HG02798 (cell line): Measurements from ENCODE around the gene RAP2A.

Experiments
- ATAC-seq: cut with Tn5 transposase; IDR thresholded peaks from one replicate; pipeline ENCODE4 v1.9.1; 2021; ENCODE audit warnings: mild to moderate bottlenecking; ENCODE audit not compliant: unreplicated experiment, poor library complexity

The RAP2A gene

DNA sequence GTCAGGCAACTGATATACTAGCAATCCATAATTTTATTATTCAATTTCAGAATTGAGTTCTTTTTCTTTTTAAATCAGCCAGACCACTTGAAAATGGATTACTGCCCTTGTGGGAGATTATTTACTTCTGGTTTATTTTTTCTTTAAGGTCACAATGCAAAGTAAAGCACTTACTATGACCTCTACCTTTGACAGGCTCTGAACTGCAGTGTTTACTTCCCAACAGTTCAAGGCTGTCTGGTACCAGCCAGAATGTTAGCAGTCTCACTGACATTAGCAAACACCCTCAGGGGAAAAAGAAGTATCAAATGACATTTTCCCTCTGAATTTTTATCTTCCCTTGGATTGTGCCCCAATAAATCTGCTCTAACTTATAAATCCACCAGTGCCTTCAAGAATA, 57.5 kb downstream of the RAP2A start:
- ATAC-seq, result no peak

DNA sequence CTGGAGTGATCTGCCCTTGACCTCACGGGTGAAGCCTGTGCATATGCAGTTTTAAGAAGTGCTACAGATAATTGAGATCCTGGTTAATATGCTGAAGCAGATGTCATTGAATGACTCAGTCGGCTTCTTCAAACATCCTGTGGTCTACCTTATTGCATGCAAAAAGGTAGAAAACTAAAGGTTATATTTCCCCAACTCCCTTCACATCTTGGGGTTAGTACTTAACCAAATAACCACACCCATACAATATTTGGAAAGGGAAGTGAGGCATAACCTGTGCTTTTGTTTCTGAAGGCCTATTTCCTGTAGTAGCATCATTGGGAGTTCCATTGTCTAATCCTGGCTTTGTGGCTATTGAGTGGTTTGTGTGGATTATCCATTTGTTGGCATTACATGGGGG, 58.3 kb downstream of the RAP2A start:
- no peak for ATAC-seq

DNA sequence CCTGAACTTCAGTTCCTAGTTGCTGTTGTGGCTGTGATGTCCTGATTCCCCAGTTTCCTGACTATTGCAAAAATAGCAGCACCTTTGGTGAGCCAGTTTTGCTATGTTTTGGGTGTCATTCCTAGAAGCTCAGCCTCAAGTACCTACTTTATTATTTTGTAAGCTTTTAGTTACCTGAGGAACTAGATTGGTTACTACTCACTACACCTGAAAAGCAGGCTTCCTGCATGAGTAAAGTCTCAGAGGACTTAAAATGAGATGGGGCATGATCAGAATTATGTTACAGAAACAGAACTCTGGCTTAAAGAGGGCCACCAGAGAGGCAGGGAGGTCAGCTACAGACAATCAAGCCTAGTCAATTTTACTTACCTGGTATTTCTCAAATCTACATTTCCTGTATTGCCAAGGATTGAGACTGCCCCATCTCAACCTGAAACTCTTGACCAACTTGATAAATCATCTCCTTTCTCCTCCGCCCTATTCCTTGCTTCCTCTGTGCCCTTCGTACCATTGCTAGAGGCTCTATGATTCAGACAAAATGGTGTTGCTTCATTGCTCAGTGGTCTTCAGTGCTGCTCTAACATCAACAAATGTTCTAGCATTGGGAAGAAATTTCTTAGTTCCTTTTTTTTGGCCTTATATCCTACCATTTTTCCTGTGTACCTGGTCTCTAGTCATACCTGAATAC, 58.9 kb downstream of the RAP2A start:
- ATAC-seq, result no peak

DNA sequence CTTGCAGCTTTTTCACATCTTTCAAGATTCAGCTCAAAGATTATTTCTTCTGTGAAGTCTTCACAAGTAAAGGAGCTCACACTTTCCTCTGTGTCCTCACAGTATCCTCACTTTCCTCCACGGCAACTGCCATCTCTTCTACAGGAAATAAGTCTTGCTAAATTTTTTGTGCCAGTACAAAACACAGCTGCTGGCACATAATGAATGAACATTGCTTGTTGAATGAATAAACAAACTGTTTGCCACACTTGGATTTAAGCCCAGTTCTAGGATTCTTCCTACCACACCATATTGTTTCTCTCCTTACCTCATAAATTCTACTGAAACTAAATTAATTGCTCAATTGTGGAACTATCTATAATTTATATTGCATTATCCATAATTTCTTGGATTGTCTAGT, 59.5 kb downstream of the RAP2A start:
- no peak for ATAC-seq

DNA sequence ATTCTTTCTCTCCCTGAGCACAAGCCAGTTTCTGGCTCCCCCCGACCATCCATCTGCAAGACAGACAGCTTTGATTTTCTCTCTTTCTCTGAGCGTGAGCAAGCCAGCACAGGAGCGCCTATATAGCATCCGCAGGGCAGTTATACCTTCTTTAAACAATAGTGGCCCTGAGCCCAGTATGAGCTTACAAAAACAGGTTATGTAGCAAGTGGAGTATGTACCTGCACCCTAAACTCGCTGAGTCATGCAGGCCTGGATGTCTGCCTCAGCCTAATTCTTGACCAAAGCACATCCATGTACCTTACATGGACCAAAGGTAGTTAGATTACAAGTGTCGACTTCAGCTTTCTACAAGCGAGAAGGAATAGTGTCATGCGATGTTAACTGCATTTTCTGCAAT, 61.7 kb downstream of the RAP2A start:
- ATAC-seq, result no peak

DNA sequence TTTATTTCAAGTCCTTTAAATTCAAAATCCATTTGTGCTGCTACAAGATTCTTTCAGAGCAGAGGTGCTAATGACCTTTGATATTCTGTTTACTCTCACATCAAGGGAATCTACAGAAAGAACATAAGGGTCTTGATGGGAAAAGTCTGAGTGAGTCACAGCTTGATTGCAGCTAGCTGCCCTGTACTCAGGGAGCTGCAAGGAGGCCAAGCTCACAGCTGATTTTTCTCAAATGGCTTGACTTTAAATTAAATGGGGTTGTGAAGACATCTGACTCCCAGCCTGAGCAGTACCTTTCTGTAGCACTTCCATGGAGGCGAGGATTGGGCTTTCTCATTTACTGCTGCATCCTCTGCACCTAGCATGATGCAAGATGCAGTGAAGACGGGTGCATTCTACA, 62.5 kb downstream of the RAP2A start:
- no peak for ATAC-seq

DNA sequence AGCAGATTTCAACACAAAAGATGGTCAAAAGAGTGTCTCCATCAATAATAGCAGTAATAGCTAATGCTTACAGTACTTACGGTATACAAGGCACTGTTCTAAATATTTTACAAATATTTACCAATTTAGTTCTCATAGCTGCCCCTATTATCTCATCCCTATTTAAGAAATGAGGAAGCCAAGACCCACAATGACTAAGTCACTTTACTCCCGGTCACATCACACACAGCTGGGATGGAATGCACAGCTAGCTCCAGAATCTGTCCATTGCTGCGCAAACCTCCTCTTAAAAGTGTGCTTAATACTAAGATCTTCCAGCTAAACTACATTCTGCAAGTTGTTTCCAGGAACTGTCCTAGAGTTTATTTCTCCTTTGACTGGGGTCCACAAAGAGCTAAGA, 63.4 kb downstream of the RAP2A start:
- ATAC-seq, result no peak

DNA sequence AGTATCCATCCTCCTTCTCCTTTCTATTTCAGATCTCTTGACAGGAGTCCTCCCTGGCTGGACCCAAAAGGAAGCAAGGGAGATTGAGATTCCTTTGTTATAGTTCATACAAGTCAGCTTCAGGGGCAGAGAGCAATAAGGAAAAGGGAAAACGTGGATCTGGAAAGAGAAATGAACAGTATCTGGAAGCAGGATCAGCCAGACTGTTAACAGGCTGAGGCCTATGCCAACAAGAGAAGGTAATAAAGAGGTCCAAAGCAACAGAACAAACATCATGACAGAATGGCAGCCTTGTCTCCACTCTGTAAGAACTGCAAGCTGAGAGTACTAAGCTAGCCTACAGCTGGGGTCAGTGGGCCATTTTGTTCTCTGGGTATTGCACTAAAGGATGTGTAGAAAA, 64.5 kb downstream of the RAP2A start:
- no peak for ATAC-seq

DNA sequence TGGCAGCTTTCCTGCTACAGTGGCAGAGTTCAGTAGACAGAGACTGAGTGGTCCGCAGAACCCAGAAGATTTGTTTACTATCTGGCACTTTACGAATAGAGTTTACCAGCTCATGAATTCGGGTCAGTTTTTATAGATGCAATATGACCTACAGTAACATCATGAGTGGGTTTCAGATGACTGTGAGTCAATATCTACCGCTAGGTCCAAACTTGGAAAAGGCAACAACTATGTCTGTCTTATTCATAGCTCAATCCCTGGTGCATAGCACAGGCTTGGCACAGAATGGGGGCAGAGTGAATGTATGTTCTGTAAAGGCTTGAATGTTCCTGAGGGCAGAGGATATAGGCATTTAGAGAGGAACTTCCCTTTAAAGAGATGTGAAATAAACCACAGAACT, 65.2 kb downstream of the RAP2A start:
- no peak for ATAC-seq

DNA sequence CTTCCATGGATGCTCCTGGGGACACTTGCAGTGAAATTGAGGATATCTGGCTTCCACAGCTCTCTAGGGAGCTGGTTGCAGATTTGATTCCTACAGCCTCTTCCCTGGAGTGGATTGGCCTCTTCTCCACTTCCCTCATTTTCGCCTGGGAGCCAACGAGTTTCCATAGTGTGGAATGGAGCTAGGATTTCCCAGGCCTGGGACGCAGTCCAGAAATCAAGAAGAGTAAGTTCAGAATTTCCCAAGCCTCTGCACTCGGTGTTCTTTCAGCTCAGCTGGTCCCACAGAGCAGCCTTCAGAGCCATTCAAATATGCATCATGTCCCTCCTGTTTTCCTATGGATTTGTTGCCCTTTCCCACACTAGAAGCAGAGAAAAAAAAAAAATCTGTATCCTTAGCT, 68.2 kb downstream of the RAP2A start:
- no peak for ATAC-seq

DNA sequence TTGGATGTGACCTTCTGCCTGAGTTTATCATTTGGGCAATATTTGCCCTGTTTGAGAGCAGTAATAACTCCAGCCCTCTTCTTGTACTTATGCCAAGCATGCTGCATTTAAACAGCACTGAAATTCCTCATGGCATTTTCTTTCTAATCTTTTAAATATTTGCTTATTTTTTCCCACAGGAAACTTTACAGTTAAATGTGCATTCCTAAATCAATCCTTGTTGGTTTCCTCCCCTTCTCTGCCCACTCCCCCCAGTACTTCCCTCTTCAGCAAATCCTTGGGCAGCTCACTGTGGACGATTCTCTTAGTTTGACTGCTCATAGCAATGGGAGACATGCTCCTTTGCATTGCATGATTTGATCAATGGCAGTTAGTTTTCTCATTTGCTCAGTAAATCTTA, 68.7 kb downstream of the RAP2A start:
- no peak for ATAC-seq

DNA sequence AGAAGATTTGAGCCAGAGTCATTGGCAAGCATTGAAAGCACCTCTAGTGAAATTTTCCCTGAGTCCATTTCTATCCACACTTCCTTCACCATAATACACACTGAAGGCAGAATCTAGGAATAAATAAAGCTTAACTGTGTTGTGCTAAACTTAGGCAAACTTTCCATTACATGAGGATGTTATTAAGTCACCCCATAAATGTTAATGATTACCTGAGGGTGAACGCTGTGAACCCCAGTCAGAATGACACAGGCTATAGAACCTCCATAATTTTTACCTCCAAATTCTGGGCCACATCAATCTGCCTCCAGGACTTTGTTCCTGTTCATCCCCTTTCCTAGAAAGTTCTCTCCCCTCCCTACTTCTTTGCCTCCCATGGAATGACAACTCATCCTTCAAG, 71.0 kb downstream of the RAP2A start:
- ATAC-seq, result no peak

DNA sequence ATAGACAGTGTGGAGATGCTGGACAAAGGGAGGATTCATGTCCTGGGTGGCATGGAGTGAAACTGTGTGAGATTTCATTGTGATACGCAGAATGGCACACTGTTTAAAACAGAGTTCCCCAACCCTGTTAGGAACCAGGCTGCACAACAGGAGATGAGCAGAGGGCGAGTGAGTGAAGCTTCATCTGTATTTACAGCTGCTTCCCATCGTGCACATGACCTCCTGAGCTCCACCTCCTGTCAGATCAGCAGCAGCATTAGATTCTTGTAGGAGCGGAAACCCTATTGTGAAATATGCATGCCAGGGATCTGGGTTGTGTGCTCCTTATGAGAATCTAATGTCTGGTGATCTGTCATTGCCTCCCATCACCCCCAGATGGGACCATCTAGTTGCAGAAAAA, 72.5 kb downstream of the RAP2A start:
- no peak for ATAC-seq

DNA sequence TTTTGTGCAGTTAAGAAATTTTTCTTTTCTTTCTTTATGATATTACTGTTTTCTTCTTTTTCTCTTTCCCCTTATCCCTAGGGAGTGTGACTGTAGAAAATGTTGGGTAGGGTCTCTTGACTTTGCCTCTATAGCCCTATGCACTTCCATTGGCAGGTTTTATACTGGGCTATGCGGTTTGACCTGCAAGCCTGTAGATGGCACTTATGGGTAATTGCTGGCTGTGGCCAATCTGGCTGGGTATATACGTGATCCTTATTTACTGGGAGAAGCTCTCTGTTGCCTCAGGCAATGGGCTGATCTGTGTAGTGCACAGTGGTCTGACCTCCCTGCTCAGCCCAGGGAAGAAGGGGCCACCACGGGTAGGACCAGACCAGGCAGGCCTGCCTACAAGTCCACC, 78.8 kb downstream of the RAP2A start:
- no peak for ATAC-seq

DNA sequence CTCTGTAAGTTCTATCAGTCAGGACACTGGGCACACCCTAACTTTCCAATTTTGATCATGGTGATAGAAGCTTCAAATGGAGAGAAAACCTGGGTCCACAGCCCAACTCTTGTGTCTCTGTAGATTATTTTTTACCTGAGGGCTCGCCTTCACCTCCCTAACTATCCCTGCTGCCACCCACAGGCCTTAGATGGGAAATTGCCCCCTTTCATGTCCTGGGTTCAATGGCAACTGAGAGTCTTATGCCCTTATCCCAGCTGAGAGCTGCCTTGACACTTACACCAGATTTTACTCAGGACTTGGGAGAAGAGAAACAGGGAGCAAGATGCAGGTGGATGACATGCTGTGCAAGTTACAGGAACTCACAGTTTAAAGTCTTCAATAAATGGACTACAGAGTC, 81.7 kb downstream of the RAP2A start:
- ATAC-seq, result no peak

DNA sequence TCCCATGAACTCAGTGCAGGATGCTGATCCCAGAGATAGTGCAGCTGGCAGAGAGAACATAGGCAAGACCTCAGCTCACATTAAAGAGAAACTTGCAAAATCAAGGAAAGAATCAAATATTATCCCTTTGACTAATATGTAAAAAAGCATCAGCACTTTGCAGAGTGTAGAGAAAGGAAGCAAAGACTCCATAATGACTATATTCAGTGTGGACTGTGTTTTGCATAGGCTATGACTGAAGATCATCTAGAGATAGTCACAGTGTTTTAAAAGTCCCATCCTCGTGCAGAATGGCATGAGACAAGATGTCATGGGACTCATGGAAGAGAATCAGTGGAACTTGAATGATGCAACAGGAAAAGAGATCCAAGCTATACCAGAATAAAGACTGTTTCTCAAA, 84.0 kb downstream of the RAP2A start:
- no peak for ATAC-seq
